NCI-H1092 treated with DMSO at 0.1 percent for 48 hours (cell line): ENCODE data around the gene TRERF1.
"Not testable (repeated sequence)": the region's sequence is repeated elsewhere in the genome, so short reads cannot be mapped to it uniquely, and the experiment has no call there.

Experiments used
- DNase-seq: peaks from one replicate; lab custom pipeline; 2025; lab: John Stamatoyannopoulos, UW

The TRERF1 gene

GRCh38 chr6:42335896-42336295, 115.8 kb downstream of the TRERF1 start:
- no peak for DNase-seq

- DNase-seq = no peak
These were observed 116.9 kb downstream of the TRERF1 start for GRCh38 chr6:42334870-42335269.

- DNase-seq = no peak
These were observed 118.1 kb downstream of the TRERF1 start for GRCh38 chr6:42333612-42334011.

GRCh38 chr6:42332916-42333315, 118.8 kb downstream of the TRERF1 start:
- no peak for DNase-seq

- DNase-seq = no peak
These were observed 120.7 kb downstream of the TRERF1 start for GRCh38 chr6:42331019-42331418.

- DNase-seq = no peak
These were observed 125.5 kb downstream of the TRERF1 start for GRCh38 chr6:42326248-42326647.

- DNase-seq = not testable (repeated sequence)
These were observed 126.9 kb downstream of the TRERF1 start for GRCh38 chr6:42324656-42325324.

- DNase-seq = no peak
These were observed 129.1 kb downstream of the TRERF1 start for GRCh38 chr6:42322676-42323075.

- no peak for DNase-seq
These were observed 129.8 kb downstream of the TRERF1 start for GRCh38 chr6:42321976-42322375.

GRCh38 chr6:42320762-42321161, 131.0 kb downstream of the TRERF1 start:
- no peak for DNase-seq

- no peak for DNase-seq
These were observed 133.2 kb downstream of the TRERF1 start for GRCh38 chr6:42318480-42318879.

- DNase-seq = no peak
These were observed 134.7 kb downstream of the TRERF1 start for GRCh38 chr6:42316981-42317380.

GRCh38 chr6:42315991-42316970, 135.4 kb downstream of the TRERF1 start:
- no peak for DNase-seq

- DNase-seq = no peak
These were observed 136.3 kb downstream of the TRERF1 start for GRCh38 chr6:42315259-42315990.

- DNase-seq = no peak
These were observed 137.0 kb downstream of the TRERF1 start for GRCh38 chr6:42314571-42315258.

- no peak for DNase-seq
These were observed 137.7 kb downstream of the TRERF1 start for GRCh38 chr6:42313941-42314570.

- no peak for DNase-seq
These were observed 138.7 kb downstream of the TRERF1 start for GRCh38 chr6:42313038-42313437.

GRCh38 chr6:42307141-42307470, 144.6 kb downstream of the TRERF1 start:
- DNase-seq = no peak

GRCh38 chr6:42306439-42307140, 145.1 kb downstream of the TRERF1 start:
- no peak for DNase-seq

- no peak for DNase-seq
These were observed 147.5 kb downstream of the TRERF1 start for GRCh38 chr6:42304053-42304712.
